SK-N-MC (cell line): Measurements from ENCODE around the gene ZMYND15.

Source experiments
- DNase-seq: peaks from one replicate; pipeline ENCODE4 v3.0.0-alpha.2; 2011; ENCODE audit warnings: low read depth, low spot score
- H3K27ac ChIP-seq: fragments of 200-600 bp; sonication (generic); 2 replicates; pipeline ENCODE4 v1.5.1; 2016; ENCODE audit warnings: mixed run types
- H3K36me3 ChIP-seq: fragments of 200-600 bp; sonication (generic); 2 replicates; pipeline ENCODE4 v1.6.1; 2017; ENCODE audit warnings: antibody characterized with exemption, low read length, mixed read lengths; ENCODE audit not compliant: insufficient read depth
- H3K4me3 ChIP-seq: fragments of 200-600 bp; sonication (generic); 2 replicates; pipeline ENCODE4 v1.5.1; 2016
- H3K9ac ChIP-seq: fragments of 200-600 bp; sonication (generic); 2 replicates; pipeline ENCODE4 v1.8.0; 2017; ENCODE audit warnings: mixed run types, mixed read lengths; ENCODE audit not compliant: insufficient read length
- H3K9me3 ChIP-seq: fragments of 200-600 bp; sonication (generic); 2 replicates; pipeline ENCODE4 v1.6.1; 2017; ENCODE audit warnings: low read depth, mild to moderate bottlenecking, antibody characterized with exemption, low read length, moderate library complexity, mixed read lengths
- EZH2 ChIP-seq: fragments of 200-600 bp; sonication (generic); IDR thresholded peaks from one replicate; pipeline ENCODE4 v1.6.1; 2017; ENCODE audit warnings: antibody characterized with exemption
- FOXP2 ChIP-seq: optimal IDR thresholded peaks from 2 replicates; pipeline ENCODE3; 2011; ENCODE audit warnings: mild to moderate bottlenecking, moderate library complexity; ENCODE audit not compliant: insufficient read depth; ENCODE audit errors: extremely low read length, control extremely low read depth
- POLR2AphosphoS5 ChIP-seq: IDR thresholded peaks from 2 replicates; pipeline ENCODE4 v1.6.1; 2012; ENCODE audit warnings: mild to moderate bottlenecking, low read depth, low read length, borderline replicate concordance

ZMYND15 gene

DNA sequence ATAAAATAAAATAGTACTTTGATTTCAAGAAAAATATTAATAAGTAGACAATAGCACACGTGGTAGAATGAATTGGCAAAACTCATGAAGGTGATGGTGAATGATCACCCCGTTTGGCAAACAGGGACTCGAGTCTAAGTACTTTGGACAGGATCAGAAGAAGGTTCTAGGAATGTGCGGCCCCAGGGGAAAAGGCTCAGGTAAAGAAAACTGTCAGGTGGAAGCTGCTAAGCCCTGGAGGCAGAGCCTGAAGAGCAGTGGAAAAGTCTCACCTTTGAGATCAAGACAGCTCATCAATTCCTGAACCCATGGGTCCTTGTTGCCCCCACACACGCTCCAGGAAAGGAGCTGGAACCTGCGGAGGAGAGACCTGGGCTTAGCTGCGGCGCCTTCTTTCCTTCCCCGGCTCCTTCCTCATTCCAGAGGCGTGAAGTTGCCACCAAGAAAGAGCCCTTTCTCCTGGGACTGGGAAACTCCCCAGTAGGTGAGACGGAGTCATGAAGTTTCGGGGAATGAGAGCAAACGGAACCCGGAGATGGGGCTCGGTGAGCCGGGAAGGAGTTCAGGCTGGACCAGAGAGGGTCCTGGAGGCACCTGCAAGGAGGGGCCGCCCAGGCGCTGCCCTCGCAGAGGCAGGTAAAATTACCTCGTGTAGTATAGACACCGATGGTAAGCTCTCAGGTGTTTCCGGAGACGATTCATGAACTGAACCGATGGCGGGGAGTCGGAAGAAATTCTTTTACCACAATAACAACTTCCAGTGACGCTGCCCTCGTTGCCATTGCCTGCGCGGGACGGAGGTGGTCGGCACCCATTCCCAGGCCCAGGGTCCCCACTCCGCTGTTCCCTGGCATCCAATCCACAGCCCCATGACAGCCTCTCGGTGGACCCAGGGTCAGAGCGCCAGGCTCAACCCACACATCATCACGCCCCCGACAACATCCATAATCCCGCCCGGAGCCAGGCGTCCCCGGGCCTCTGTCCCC, 1.2 kb upstream of the ZMYND15 start:
- no peak for DNase-seq
- TF ChIP-seq POLR2AphosphoS5 = no peak
- peak; percentile 61 for TF ChIP-seq EZH2
- H3K4me3 ChIP-seq = peak overlapping the region; percentile 76
- no peaks in the 10 kb centered on the region for H3K9me3 ChIP-seq
- H3K9ac ChIP-seq = no peak overlapping the region
- H3K36me3 ChIP-seq = no peaks in the 10 kb centered on the region
- H3K27ac ChIP-seq = no peak overlapping the region

DNA sequence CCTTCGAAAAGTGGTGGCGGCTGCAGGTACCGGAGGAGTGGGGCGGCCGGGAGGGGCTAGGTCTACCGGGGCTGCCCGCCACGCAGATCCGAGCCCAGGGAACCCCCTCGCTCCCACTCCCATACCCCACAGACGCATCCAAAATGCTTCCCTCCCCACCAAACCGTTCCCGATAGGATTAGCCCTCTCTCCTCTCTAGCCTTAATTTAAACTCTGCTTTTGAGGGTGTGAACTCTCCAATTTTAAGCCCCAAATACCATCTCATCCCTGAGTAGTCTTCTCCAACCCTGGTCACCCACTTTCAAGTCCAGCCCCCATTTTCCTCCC, 355 bp downstream of the ZMYND15 start:
- H3K27ac ChIP-seq = no peak overlapping the region
- DNase-seq = no peak
- H3K4me3 ChIP-seq = peak overlapping the region; percentile 76
- H3K9ac ChIP-seq = no peak overlapping the region
- no peaks in the 10 kb centered on the region for H3K9me3 ChIP-seq
- H3K36me3 ChIP-seq = no peaks in the 10 kb centered on the region
- TF ChIP-seq POLR2AphosphoS5 = no peak
- TF ChIP-seq FOXP2 = no peak
- no peak for TF ChIP-seq EZH2

- H3K9ac ChIP-seq = no peak overlapping the region
- H3K36me3 ChIP-seq = no peaks in the 10 kb centered on the region
- TF ChIP-seq POLR2AphosphoS5 (no peak), FOXP2 (no peak), EZH2 (no peak)
- H3K9me3 ChIP-seq = no peaks in the 10 kb centered on the region
- no peak for DNase-seq
- H3K27ac ChIP-seq = no peak overlapping the region
- H3K4me3 ChIP-seq = no peak overlapping the region
Measured at GRCh38 chr17:4740584-4740983, 951 bp downstream of the ZMYND15 start.

DNA sequence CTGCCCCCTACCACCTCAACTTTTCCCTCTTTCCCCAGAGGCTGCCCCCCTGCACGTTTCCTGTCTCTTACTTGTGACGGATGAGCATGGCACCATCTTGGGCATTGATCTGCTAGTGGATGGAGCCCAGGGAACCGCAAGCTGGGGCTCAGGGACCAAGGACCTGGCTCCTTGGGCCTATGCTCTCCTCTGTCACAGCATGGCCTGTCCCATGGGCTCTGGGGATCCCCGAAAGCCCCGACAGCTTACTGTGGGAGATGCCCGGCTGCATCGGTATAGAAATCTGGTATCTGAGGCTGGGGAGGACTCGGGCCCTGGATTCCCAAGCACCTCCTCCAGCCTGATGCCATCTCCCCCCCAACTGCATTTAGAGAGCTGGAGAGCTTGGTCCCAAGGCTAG, 1.9 kb downstream of the ZMYND15 start:
- TF ChIP-seq FOXP2 (no peak), EZH2 (no peak)
- Histone ChIP-seq H3K4me3 (no peak overlapping the region), H3K36me3 (no peaks in the 10 kb centered on the region), H3K9me3 (no peaks in the 10 kb centered on the region), H3K27ac (no peak overlapping the region), H3K9ac (no peak overlapping the region)
- DNase-seq = no peak

DNA sequence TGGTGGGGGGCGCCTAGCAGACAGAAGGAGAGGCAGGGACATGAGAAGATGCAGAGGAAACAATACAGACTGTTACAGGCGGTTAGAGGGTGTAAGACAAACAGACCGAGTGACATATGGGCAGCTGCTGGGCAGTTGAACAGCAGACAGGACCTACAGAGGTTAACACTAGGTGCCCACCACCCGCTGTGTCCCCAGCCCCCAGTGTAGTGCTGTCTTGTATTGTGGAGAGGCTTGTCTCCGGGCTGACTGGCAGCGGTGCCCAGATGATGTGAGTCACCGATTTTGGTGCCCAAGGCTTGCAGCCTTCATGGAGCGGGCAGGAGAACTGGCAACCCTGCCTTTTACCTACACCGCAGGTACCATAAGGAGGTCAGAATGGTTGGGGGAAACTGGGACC, 2.5 kb downstream of the ZMYND15 start:
- TF ChIP-seq POLR2AphosphoS5 (no peak), FOXP2 (no peak), EZH2 (no peak)
- Histone ChIP-seq H3K36me3 (no peaks in the 10 kb centered on the region), H3K9ac (no peak overlapping the region), H3K4me3 (no peak overlapping the region), H3K9me3 (no peaks in the 10 kb centered on the region), H3K27ac (no peak overlapping the region)
- DNase-seq = no peak

- no peak overlapping the region for H3K4me3 ChIP-seq
- DNase-seq = no peak
- H3K27ac ChIP-seq = no peak overlapping the region
- H3K9me3 ChIP-seq = no peaks in the 10 kb centered on the region
- H3K36me3 ChIP-seq = no peaks in the 10 kb centered on the region
- TF ChIP-seq EZH2 = no peak
- TF ChIP-seq FOXP2 = no peak
- TF ChIP-seq POLR2AphosphoS5 = no peak
- no peak overlapping the region for H3K9ac ChIP-seq
Measured at GRCh38 chr17:4742629-4743028, 3.0 kb downstream of the ZMYND15 start.

- H3K9ac ChIP-seq = no peak overlapping the region
- H3K36me3 ChIP-seq = no peaks in the 10 kb centered on the region
- no peak overlapping the region for H3K27ac ChIP-seq
- TF ChIP-seq EZH2 = no peak
- TF ChIP-seq FOXP2 = no peak
- no peak for TF ChIP-seq POLR2AphosphoS5
- no peak overlapping the region for H3K4me3 ChIP-seq
- H3K9me3 ChIP-seq = no peaks in the 10 kb centered on the region
- no peak for DNase-seq
Measured at GRCh38 chr17:4743216-4743615, 3.6 kb downstream of the ZMYND15 start.

DNA sequence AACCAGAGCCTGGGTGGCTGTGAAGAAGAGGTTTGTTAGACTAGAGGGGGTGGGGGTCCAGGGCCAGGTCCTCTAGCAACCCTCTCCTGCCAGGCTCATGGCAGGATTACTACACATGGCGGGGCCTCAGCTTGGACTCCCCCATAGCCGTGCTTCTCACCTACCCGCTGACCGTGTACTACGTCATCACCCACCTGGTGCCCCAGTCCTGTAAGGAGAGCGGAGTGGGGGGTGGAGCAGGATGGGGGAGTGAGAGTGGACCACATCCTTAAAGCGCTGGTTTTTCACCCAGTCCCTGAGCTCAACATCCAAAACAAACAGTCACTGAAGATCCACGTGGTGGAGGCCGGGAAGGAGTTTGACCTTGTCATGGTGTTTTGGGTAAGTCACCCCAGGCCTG, 4.3 kb downstream of the ZMYND15 start:
- Histone ChIP-seq H3K9me3 (no peaks in the 10 kb centered on the region), H3K9ac (no peak overlapping the region), H3K36me3 (no peaks in the 10 kb centered on the region), H3K27ac (no peak overlapping the region), H3K4me3 (no peak overlapping the region)
- TF ChIP-seq EZH2 = no peak
- no peak for TF ChIP-seq POLR2AphosphoS5
- no peak for TF ChIP-seq FOXP2
- DNase-seq = no peak
